IPS-NIHi11 (cell line): Measurements from ENCODE around the gene SCGB3A2.

ENCODE experiments used
- DNase-seq: peaks from one replicate; pipeline ENCODE4 v3.0.0; 2012; ENCODE audit warnings: mixed read lengths, low spot score

The SCGB3A2 gene

GRCh38 chr5:147904110-147904509, 25.6 kb downstream of the SCGB3A2 start:
- DNase-seq: no peak

- DNase-seq: no peak
These were observed 28.0 kb downstream of the SCGB3A2 start, which contains the start of gene C5orf46 for GRCh38 chr5:147906326-147907095. Gene C5orf46, minus strand, starts transcription at chr5:147906538. Its CDS starts 37 bp downstream, at chr5:147906501.

GRCh38 chr5:147911427-147911826, 32.9 kb downstream of the SCGB3A2 start:
- DNase-seq: no peak

- no peak for DNase-seq
These were observed 33.5 kb downstream of the SCGB3A2 start for GRCh38 chr5:147912011-147912410.

- no peak for DNase-seq
These were observed 35.3 kb downstream of the SCGB3A2 start for GRCh38 chr5:147913786-147914185.

GRCh38 chr5:147918101-147918685, 39.7 kb downstream of the SCGB3A2 start:
- no peak for DNase-seq

GRCh38 chr5:147918899-147919298, 40.4 kb downstream of the SCGB3A2 start:
- DNase-seq: no peak

DNA sequence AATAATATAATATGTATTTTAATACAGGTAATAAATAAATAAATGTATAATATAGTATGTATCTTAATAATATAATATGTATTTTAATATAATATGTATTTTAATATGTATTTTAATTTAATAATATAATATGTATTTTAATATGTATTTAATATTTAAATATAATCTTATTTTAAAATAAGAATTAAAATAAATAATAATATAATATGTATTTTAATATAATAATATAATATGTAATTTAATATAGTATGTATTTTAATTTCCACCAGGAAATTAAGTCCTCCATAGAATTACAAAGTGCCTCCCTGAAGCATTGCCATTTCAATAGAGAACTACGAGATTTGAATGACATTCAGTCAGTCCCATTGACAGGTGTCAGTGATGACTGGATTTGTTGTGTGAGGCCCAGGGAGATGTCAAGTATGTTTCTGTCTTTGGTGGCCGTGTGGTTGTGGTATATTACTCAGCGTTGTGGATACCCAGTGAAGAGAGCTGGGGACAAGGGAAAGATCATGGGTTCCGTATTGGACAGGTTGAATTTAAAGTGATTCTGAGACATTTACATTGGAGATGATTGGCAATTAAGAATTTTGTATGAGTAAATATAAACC, 42.0 kb downstream of the SCGB3A2 start:
- no peak for DNase-seq

GRCh38 chr5:147921136-147921535, 42.6 kb downstream of the SCGB3A2 start:
- no peak for DNase-seq

- no peak for DNase-seq
These were observed 46.5 kb downstream of the SCGB3A2 start for GRCh38 chr5:147925020-147925419.

- DNase-seq: no peak
These were observed 49.4 kb downstream of the SCGB3A2 start for GRCh38 chr5:147927901-147928300.

DNA sequence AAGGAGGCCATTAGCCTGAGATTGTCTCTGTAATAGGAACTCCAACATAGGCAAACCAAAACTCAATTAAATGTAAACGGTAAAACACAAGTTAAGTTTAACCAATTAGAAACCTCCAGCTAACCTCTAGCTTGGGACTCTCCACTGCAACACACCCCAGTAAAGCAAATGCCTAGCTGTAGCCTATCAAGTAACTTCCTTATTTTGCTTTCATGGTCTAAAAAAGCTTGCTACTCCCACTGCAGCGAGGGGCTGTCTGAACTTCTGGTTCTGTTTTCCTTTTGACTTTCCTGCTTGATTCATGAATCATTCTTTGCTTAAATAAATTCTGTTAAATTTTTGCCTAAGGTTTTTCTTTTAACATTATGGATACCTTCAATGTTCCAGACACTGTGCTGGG, 52.3 kb downstream of the SCGB3A2 start:
- no peak for DNase-seq
